K562 (cell line): ENCODE measurements around the gene MAPKAPK3. TPM values are rescaled to one million over a fixed set of nuclear protein-coding genes. Genes with fewer than 3 reads are reported as not detected.

ENCODE experiments used
- ARID1B ChIP-seq: fragments of 450-650 bp; IDR thresholded peaks from 2 replicates; pipeline ENCODE4 v1.6.1; 2016; ENCODE audit warnings: antibody characterized with exemption, mild to moderate bottlenecking, inconsistent platforms
- CHD1 ChIP-seq: fragments of 200-600 bp; sonication (generic); IDR thresholded peaks from one replicate; pipeline ENCODE4 v1.6.1; 2012; ENCODE audit warnings: mild to moderate bottlenecking, moderate library complexity, low read length, inconsistent platforms
- HEY1 ChIP-seq: fragments of 250-450 bp; sonication (Bioruptor Pico); IDR thresholded peaks from 2 replicates; pipeline ENCODE4 v1.5.0; 2020; ENCODE audit warnings: mild to moderate bottlenecking, moderate library complexity, borderline replicate concordance
- KAT8 ChIP-seq: fragments of 450-650 bp; IDR thresholded peaks from 2 replicates; pipeline ENCODE4 v1.6.1; 2016; ENCODE audit warnings: low read depth, mild to moderate bottlenecking
- MECOM ChIP-seq: fragments of 250-450 bp; sonication (Bioruptor Pico); IDR thresholded peaks from 2 replicates; pipeline ENCODE4 v1.8.0; 2022; ENCODE audit warnings: inconsistent platforms
- PHTF2 ChIP-seq: fragments of 250-450 bp; sonication (Bioruptor Pico); IDR thresholded peaks from 2 replicates; pipeline ENCODE4 v1.5.0; 2021; ENCODE audit warnings: mild to moderate bottlenecking
- PRMT5 ChIP-seq: sonication (generic); formaldehyde crosslinking; IDR thresholded peaks from 2 replicates; pipeline ENCODE4 v1.5.0; 2020; ENCODE audit warnings: missing genetic modification reagents
- RBM34 ChIP-seq: fragments of 200-400 bp; formaldehyde crosslinking; IDR thresholded peaks from 2 replicates; pipeline ENCODE4 v1.6.1; 2018; ENCODE audit warnings: low read length, borderline replicate concordance; ENCODE audit not compliant: insufficient read depth
- RFX1 ChIP-seq: fragments of 450-650 bp; IDR thresholded peaks from 2 replicates; pipeline ENCODE4 v1.6.1; 2016; ENCODE audit warnings: mild to moderate bottlenecking, moderate library complexity
- SOX6 ChIP-seq: fragments of 450-650 bp; IDR thresholded peaks from 2 replicates; pipeline ENCODE4 v1.6.1; 2014; ENCODE audit warnings: mild to moderate bottlenecking
- SRF ChIP-seq, 2 experiments: fragments of 250-450, 450-650 bp in 1 of 2; sonication (Bioruptor Pico) in 1 of 2; sonication (generic) in 1 of 2; formaldehyde crosslinking; IDR thresholded peaks; 2 replicates each; pipeline versions ENCODE4 v1.5.0 to v1.5.1; 2020 to 2022; ENCODE audit warnings: mild to moderate bottlenecking in 1 of 2, missing genetic modification reagents in 1 of 2
- SRSF7 ChIP-seq: fragments of 200-400 bp; formaldehyde crosslinking; optimal IDR thresholded peaks from 2 replicates; pipeline ENCODE3; 2017; ENCODE audit warnings: mild to moderate bottlenecking, low read depth, low read length
- ZBED1 ChIP-seq: IDR thresholded peaks from 2 replicates; pipeline ENCODE4 v1.6.1; 2014
- ZBTB8A ChIP-seq: fragments of 450-650 bp; IDR thresholded peaks from 2 replicates; pipeline ENCODE4 v1.6.1; 2018; ENCODE audit warnings: mild to moderate bottlenecking, moderate library complexity; ENCODE audit not compliant: partially characterized antibody
- ZNF197 ChIP-seq: fragments of 200-800 bp; sonication (Bioruptor generic); IDR thresholded peaks from 2 replicates; pipeline ENCODE4 v1.6.1; 2016; ENCODE audit warnings: low read depth, missing genetic modification characterization, missing compliant biosample characterization
- ZNF668 ChIP-seq: fragments of 250-450 bp; sonication (Bioruptor Pico); IDR thresholded peaks from 2 replicates; pipeline ENCODE4 v1.8.0; 2022; ENCODE audit warnings: mild to moderate bottlenecking, inconsistent platforms
- ZNF766 ChIP-seq: fragments of 200-800 bp; sonication (Bioruptor generic); conservative IDR thresholded peaks from 2 replicates; pipeline ENCODE4 v1.6.1; 2016; ENCODE audit warnings: missing genetic modification characterization, missing compliant biosample characterization
- polyA plus RNA-seq, 8 experiments: library from polyadenylated mRNA; depleted of rRNA in 4 of 8; stranded (reverse) in 5 of 8; unstranded in 3 of 8; fragments of >200 nt; fragmentation: Nextera tagmentation in 2 of 8; fragmentation: Illumina TruSeq in 1 of 8; extraction: Ambion mirVana in 2 of 8; extraction: Trizol in 1 of 8; gene quantifications; 2 replicates each; pipeline versions ENCODE4 v1.2.1 to v1.2.3, GENCODE V29; 2011 to 2014; ENCODE audit warnings: inconsistent platforms in 1 of 8, missing spikeins in 1 of 8
- total RNA-seq, 7 experiments: library from RNA; depleted of rRNA in 6 of 7; stranded (reverse); fragments of >200 nt in 6 of 7; fragmentation: Illumina TruSeq in 2 of 7; extraction: Trizol in 2 of 7; gene quantifications; 2 replicates each; pipeline versions ENCODE4 v1.2.1 to v1.2.3, GENCODE V29; 2011 to 2021; ENCODE audit warnings: low replicate concordance in 1 of 7
- TF ChIP-seq, protein P1 (sequence below): sonication (generic); formaldehyde crosslinking; IDR thresholded peaks from 2 replicates; pipeline ENCODE4 v1.8.1; 2022; ENCODE audit warnings: missing genetic modification reagents
- TF ChIP-seq, protein P2 (sequence below): fragments of 450-650 bp; formaldehyde crosslinking; IDR thresholded peaks from 2 replicates; pipeline ENCODE4 v1.4.0; 2020; ENCODE audit warnings: mild to moderate bottlenecking
- TF ChIP-seq, protein P3 (sequence below): fragments of 200-800 bp; sonication (Bioruptor generic); IDR thresholded peaks from 2 replicates; pipeline ENCODE4 v1.6.1; 2017; ENCODE audit warnings: missing genetic modification characterization, missing compliant biosample characterization
- TF ChIP-seq, protein P4 (sequence below): sonication (generic); IDR thresholded peaks from 2 replicates; pipeline ENCODE4 v1.6.1; 2016
- TF ChIP-seq, protein P5 (sequence below): sonication (generic); formaldehyde crosslinking; IDR thresholded peaks from 2 replicates; pipeline ENCODE4 v1.8.0; 2022; ENCODE audit warnings: mild to moderate bottlenecking, missing genetic modification reagents

MAPKAPK3 gene
- total and polyA plus RNA-seq, 9 of the 15 experiments (the other 6 are each of a cell fraction or from before 2014, with no cell fraction given) = 8.0 to 56.4 (median 41.2) TPM

DNA sequence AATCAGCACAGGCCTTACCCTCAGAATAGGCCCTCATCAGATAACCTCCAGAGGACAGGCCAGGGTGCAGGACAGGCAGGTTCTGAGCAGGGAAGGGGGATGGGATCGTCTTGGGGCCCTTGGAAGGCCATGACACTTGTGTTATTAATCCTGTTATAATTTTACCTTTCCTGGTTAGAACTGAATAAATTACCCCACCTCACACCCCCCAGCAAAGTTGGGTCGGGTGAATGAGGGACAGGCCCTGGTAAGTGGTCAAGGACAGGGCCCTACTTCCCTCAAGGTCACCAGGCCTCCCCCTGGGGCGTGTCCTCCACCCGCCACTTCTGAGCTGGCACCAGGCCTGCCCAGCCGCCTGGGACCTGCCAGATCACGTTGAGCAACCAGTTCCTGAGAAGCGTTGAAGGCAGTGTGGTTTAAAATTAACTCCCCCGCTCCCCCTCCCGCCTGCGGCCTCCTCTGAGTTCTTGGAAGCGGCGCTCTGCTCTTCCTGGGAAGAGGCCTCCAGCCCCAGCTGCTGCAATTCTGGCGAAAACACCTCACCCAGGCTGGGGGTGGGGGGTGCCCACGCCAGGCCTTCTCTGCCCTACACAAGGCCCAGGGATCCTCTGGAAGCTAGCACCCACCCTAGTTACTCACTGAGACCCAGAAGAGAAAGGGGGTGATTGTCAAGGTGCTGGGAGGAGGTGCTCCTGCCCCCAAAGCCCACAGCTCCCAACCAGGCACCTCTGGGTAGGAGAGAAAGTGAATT lies 15.9 kb upstream of the MAPKAPK3 start (continued):
- TF ChIP-seq PHTF2 (CRISPR knock-in tag) (no peak), ZBED1 (no peak), RFX1 (no peak), ZBTB8A (no peak), ZNF197 (CRISPR knock-in tag) (0 out of 2 replicates have a peak, but pooled peaks have one; percentile 53), ZNF668 (0 out of 2 replicates have a peak, but pooled peaks have one; percentile 7), SRF (CRISPR knock-in tag; IDR thresholded peaks at IDR 0.05) (no peak), CHD1 (no peak), MECOM (peak; percentile 8; the same call in 1 of the 2 replicates), PRMT5 (CRISPR knock-in tag) (no peak), ZNF766 (CRISPR knock-in tag) (peak; percentile 78; the same call in 1 of the 2 replicates), KAT8 (no peak), SRSF7 (no peak), SOX6 (peak; percentile 67; the same call in 1 of the 2 replicates), HEY1 (CRISPR knock-in tag) (no peak), ARID1B (peak; percentile 80), RBM34 (no peak)
- TF ChIP-seq, protein P1, sequence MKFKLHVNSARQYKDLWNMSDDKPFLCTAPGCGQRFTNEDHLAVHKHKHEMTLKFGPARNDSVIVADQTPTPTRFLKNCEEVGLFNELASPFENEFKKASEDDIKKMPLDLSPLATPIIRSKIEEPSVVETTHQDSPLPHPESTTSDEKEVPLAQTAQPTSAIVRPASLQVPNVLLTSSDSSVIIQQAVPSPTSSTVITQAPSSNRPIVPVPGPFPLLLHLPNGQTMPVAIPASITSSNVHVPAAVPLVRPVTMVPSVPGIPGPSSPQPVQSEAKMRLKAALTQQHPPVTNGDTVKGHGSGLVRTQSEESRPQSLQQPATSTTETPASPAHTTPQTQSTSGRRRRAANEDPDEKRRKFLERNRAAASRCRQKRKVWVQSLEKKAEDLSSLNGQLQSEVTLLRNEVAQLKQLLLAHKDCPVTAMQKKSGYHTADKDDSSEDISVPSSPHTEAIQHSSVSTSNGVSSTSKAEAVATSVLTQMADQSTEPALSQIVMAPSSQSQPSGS (CRISPR knock-in tag) = no peak
- TF ChIP-seq, protein P2, sequence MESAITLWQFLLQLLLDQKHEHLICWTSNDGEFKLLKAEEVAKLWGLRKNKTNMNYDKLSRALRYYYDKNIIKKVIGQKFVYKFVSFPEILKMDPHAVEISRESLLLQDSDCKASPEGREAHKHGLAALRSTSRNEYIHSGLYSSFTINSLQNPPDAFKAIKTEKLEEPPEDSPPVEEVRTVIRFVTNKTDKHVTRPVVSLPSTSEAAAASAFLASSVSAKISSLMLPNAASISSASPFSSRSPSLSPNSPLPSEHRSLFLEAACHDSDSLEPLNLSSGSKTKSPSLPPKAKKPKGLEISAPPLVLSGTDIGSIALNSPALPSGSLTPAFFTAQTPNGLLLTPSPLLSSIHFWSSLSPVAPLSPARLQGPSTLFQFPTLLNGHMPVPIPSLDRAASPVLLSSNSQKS (CRISPR knock-in tag) = no peak
- TF ChIP-seq, protein P3, sequence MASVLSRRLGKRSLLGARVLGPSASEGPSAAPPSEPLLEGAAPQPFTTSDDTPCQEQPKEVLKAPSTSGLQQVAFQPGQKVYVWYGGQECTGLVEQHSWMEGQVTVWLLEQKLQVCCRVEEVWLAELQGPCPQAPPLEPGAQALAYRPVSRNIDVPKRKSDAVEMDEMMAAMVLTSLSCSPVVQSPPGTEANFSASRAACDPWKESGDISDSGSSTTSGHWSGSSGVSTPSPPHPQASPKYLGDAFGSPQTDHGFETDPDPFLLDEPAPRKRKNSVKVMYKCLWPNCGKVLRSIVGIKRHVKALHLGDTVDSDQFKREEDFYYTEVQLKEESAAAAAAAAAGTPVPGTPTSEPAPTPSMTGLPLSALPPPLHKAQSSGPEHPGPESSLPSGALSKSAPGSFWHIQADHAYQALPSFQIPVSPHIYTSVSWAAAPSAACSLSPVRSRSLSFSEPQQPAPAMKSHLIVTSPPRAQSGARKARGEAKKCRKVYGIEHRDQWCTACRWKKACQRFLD = peak; percentile 88
- TF ChIP-seq, protein P4, sequence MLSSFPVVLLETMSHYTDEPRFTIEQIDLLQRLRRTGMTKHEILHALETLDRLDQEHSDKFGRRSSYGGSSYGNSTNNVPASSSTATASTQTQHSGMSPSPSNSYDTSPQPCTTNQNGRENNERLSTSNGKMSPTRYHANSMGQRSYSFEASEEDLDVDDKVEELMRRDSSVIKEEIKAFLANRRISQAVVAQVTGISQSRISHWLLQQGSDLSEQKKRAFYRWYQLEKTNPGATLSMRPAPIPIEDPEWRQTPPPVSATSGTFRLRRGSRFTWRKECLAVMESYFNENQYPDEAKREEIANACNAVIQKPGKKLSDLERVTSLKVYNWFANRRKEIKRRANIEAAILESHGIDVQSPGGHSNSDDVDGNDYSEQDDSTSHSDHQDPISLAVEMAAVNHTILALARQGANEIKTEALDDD = no peak
- TF ChIP-seq, protein P5, sequence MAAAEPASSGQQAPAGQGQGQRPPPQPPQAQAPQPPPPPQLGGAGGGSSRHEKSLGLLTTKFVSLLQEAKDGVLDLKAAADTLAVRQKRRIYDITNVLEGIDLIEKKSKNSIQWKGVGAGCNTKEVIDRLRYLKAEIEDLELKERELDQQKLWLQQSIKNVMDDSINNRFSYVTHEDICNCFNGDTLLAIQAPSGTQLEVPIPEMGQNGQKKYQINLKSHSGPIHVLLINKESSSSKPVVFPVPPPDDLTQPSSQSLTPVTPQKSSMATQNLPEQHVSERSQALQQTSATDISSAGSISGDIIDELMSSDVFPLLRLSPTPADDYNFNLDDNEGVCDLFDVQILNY = no peak
